NCI-H2171 (cell line): ENCODE data around the gene AKR1E2.
A peak's percentile ranks its signal among the peaks of the same experiment; 100 is the strongest.

Source experiments
- DNase-seq: peaks from one replicate; lab custom pipeline; 2025; lab: John Stamatoyannopoulos, UW

AKR1E2 gene

DNA sequence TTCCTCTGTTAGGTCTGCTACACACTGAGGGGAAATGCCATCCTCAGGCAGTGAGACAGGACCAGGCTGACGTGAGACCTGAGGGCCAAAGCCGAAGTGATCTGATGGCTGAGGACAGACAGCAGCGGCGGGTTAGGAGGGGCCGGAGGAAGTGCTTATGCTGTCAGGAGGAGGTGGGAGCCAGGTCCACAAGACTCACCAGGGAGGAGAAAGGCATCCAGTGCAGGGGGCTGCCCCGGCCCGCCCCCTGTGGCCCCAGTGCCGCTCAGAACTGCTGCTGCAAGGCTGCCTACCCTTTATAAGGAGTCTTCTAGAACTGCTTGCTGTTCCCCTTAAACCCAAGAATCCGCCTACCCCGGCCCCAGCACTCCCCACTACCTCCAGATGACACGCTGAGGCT, 19.8 kb downstream of the AKR1E2 start:
- DNase-seq, result no peak

DNA sequence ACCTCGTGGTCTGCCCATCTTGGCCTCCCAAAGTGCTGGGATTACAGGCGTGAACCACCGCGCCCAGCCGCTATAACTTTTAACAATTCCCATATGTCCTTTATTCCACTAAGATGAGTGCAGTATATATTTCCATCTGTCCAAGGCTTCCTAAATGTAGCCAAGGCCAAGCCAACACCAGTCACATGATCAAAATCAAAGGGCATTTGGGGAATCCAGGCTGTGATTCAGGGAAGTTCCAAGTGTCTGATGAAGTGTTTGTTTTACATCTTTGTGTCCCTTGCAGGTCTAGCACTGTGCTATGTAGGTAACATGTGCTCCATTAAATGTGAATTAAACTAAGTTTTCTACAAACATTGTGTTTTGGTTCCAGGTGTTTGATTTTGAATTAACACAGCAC, 20.8 kb downstream of the AKR1E2 start:
- no peak for DNase-seq

DNA sequence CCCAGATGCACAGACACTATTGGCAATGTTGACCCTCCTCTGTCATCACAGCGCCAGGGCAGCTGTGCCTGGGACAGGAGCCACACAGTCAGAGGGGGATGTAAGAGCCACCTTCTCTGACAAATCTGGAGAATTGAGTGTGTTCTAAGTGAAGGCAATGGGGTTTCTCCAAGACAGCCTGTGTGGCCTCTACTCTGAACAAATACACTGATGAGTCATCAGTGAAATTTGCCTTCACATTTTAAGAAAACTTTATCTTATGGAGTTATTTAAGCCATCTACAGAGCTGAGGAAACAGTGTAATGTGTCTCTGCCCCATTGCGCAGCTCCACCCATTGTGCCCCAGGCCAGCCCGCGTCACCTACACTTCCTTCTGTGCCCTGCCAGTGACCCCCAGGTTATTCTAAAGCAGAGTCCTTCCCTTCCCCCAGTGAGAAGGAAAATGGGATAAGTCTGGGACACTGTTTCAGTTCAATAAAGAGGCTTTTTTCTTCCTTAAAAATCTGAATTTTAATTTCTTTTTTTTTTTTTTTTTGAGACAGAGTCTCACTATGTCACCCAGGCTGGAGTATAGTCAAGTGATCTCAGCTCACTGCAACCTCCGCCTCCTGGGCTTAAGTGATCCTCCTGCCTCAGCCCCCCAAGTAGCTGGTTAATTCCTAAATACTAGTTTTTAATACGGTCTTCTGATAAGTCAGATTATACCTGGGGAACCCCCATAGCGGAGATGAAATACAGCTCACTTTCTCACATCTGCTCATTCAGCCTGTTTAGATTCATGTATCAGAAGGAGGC, 21.8 kb downstream of the AKR1E2 start:
- DNase-seq, result no peak

DNA sequence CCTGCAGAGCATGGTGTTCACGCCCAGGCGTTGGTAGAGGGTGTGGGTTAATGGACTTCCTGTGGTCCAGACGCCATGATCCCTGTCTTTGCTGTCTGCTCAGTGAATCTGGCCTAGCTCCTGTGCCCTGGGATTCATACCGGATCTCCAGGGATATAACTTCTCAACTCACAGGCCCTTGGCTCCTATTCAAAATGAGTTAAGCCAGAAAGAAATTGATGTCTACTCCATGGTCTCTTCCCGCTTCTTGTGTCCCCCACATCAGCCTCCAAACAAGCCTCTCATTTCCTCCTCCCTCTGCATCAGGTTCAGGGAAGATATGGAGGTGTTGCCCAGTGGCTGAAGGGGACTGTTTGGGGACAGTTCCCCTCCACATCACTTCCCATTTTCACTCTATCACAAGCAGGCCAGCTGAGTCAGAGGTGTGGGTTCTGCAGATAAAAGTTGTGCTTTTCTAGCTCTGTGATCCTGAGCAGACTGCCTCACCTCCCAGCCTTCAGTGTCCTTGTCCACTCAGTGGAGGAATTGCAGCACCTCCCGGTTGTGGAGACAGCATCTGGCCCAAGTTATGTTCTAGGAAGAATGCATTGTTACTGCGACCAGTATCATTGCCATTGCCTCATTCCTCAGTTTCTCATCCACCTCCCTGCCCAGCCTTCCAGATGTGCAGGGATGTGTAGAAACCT, 22.5 kb downstream of the AKR1E2 start:
- no peak for DNase-seq

DNA sequence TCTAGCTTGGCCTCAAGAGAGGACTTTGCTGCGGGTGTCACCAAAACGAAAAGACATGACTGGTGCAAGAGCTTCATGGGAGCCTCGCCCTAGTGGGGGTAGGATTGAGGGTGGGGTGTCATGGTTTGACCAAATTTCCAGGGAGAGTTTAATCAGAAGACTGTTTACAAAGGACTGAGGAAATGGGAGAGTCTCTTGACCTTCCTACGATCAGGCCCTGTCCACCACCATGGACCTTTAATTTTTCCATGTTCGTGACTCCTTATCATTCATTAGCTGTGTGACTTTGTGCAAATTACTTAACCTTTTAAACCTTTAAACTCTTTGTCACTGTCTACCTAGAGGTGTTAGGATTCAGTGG, 23.0 kb downstream of the AKR1E2 start:
- no peak for DNase-seq

DNA sequence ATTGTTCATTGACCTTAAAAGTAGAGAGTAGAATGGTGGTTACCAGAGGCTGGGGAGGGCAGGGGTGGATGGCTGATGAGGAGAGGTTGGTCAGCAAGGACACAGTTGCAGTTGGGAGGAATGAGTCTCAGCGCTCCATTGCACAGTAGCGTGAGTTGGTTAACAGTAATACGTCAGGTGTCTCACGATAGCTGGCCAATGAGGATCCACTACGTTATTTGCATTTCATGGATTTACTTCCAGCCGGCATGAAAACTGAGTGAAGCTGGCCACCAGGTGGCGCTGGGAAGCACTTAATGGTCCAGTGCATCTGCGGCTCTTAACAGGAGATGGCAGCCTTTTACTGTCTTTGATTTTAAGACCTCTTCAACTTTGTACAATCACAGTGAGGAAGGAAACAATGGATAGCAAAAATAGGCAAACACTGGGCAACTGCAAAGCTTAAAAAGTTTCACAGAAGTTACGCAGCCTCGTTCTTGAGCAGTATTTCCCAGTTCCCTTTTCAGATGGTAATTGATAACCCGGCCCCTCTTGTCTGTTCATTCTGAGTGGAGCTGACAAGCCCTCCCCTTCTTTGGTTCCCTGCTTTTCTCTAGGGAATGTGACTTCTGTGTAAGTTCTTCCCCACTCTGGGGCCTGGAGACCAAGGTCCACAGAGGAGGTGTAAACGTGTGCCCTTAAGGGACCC, 23.7 kb downstream of the AKR1E2 start:
- peak; percentile 73 for DNase-seq

DNA sequence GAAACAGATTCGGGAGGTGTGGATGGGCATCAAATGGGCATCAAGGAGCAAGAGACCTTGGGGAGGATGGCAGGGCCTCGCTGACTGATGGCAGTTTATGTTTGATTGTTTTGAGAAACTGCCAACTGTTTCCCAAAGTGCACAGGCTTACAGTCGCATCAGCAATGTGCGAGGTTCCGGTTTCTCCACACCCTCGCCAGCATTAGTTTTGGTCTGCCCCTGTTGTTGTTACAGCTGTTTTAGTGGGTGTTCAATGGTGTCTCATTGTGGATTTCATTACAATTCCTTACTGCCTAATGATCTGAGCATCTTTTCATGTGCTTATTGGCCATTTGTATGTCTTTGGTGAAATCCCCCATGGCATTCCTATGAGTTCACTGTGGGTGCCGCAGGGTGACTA, 24.4 kb downstream of the AKR1E2 start:
- DNase-seq, result no peak

DNA sequence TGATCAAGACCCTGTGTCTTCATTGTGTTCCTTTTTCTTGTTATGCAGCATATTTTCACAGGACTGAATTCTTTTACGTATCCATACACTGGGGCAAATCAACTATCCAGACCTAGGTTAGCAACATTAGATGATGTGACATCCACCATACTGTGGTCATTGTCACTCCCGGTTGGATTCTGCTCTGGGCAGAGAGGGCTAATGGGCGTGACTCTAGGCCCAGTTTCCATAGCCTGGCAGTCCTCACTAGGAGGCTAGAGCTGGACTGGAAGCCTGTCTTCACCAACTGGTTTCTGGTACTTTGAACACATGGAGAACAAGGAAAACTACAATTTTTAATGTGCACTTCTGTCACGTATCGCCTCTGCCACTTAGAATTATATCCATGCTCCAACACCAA, 25.2 kb downstream of the AKR1E2 start:
- no peak for DNase-seq

DNA sequence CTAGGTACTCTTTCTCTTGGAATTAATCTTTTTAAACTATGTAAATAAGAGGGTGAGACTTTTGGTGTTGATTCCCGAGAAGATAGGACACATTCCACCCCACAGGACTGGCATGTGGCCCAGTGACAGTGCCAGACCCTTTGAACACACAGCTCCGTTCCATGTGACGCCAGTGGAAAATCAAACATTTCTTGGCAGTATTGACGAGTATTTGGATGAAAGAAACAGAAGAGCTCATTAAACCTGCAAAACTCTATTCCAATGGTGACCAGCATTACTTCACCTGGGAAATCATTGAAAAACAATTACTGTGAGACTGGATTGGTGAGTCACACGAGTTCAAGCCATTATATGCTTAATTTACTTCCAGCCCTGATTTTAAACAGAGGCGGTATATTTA, 25.8 kb downstream of the AKR1E2 start:
- no peak for DNase-seq

DNA sequence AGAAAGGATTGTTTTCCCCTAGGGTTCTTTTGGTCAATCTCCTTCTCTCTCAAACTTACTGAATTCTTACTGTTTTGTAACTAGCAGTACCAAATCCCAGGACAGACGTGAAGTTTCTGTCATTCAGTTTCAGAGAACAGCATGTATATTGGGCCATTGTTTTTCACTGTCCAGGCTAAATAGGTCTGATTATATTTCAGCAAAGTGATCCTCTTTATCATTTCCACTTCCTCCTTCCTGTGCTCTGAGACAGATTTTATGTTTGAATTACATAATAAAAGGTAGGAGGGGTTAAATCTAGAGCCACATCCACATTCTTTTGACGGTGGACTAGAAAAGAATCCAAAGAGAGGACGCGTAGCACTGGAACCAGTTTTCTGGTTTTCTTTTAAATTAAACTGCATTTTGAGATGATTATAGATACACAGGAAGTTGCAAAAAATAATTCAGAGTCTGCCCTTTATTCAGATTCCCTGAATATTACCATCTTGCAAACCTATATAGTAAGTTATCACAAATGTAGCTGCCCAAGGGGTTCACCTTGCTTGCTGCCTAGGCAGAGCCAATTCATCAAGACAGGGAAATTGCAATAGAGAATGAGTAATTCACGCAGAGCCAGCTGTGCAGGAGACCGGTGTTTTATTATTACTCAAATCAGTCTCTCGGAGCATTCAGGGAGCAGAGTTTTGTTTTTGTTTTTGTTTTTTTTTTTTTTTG, 40.1 kb downstream of the AKR1E2 start:
- no peak for DNase-seq

DNA sequence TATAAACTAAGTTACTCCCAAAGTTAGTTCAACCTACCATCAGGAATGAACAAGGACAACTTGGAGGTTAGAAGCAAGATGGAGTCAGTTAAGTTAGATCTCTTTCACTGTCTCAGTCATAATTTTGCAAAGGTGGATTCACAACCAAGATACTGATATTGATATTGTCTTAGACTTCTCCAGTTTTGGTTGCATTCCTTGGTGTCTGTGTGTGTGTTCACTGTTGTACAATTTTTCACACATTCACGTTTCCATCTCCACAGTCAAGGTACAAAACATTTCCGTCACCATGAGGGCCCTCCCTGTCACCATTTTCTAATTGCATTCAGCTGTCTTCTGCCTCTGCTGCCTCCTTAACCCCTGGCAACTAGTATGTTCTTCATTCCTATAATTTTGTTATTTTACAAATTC, 41.1 kb downstream of the AKR1E2 start:
- no peak for DNase-seq

DNA sequence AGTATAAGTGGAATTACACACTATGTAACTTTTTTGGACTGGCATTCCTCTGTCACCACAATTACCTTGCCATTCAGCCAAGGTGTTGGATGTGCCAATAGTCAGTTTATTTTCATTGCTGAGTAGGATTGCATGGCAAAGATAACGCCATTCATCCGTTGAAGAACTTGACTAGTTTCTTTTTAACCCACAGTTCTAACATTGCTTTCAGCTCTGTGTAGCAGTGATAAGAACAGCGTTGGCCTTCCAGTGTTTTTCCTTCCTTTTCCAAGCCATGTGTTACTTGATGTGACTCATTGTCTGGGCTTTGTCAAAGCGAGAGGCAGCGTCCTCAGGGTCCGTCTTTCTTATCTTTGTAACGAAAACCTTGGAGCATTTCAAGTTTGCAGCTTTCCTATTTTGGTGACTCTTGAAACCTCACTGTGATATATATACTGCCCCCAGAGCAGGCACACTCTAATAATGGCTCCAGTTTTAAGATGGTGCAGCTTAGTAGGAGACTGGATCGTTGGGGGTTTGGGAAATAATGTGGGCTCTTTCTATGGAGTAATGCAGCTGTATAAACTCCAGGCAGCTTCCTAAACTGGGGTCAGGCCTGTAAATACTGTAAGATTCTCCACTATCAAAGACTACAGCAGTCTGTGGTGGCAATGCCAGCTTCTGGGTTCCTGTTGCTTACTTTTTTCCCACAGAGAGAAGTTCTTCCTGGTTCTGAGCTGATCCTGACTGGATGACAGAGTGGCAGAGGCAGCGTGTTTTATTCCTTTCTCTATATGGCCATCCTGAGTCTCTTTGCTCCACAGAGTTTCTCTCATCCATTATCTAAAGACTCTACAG, 41.7 kb downstream of the AKR1E2 start:
- no peak for DNase-seq

DNA sequence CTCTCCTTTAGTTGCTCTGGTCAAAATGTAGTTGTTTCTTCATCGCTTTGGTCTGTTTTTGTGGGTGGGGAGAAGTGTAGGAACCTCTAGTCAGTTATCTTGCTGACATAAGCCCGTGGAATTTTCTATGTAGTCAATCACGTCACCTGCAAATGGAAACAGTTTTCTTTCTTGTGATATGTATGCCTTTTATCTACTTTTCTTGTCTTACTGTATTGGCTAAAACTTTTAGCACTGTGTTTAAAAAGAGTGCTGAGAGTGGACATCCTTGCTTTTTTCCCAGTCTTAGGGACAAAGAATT, 42.3 kb downstream of the AKR1E2 start:
- no peak for DNase-seq

DNA sequence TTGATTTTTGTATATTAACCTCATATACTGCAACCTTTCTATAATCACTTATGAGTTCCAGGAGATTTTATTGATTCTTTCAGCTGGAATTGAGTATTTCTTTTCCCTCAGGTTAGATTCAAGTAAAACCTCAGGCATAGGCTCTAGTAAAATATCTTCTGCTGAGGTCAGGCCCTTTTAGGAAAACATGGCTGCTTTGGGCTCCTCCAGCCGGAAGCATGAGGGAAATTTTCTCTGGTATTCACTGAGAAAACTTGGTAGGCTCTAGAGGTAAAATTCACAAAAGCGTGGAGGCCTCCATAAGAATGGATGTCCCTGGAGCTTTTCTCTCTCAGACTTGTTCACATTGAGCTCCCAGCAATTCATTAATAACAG, 56.7 kb downstream of the AKR1E2 start:
- DNase-seq, result no peak

DNA sequence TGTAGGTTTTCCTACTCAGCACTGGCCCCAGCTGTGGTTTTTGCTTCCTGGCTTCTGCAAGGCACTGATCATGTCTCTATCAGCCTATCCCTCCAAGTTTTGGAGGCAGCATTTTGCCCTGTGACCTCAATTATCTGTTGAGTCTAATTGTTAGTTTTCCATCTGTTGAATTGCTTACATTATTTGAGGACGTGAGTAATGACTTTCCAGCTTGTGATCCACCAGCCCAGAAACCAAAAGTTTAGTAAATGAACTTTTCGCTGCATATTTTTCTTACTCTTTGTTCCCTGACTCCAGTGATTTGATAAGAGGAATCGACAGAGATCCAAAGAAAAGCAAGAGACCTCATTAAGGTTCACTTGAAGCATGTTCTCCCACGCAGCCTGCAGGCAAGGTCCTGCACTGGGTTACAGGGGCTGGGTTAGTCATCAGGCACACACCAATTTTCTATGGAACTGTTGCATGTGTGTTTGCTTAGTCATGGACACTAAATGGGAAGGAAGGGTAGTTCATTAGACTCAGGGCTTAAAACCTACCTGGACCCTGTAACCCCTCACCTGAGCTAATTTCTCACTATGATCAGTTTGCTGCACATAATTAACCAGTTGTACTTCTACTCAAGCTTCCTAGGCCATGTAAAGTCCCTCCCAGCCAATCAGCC, 57.2 kb downstream of the AKR1E2 start:
- DNase-seq, result no peak

DNA sequence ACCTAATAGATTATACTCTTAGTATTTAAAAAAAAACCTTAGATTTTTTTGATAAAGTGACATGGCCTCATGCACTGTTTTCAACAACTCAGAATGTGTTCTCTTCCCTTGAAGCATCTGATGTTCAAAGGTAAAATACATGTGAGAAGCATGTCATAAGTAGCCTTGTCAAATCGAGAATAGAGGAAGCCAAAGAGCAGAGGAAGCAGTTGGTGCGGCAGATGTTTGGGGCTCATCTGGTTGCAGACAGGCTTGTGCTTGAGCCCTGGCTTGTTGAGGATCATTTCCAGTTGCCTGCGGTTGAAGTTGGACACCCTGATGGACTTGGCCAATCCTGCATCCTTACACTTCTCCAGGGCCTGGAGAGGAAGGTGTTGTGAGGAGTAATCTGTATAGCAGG, 59.2 kb downstream of the AKR1E2 start:
- DNase-seq, result no peak

DNA sequence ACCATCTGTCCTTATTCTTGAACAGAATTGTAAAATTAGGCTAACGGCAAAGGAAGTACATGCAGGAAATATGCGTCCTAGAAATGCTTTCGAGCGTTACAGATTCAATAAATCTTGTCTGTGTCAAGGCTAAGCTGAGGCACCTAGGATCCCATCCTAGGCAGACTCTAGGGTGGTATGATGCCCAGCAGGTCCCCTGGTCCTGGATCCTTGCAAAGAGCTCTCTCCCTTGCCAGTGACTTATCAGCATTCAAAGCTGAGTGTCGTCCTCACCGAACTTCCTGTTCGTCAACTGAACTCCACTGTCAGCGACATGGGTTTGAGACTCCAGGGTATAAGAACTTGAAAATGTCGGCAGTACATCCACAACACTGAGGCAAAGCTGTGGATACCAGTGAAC, 61.5 kb downstream of the AKR1E2 start:
- no peak for DNase-seq

DNA sequence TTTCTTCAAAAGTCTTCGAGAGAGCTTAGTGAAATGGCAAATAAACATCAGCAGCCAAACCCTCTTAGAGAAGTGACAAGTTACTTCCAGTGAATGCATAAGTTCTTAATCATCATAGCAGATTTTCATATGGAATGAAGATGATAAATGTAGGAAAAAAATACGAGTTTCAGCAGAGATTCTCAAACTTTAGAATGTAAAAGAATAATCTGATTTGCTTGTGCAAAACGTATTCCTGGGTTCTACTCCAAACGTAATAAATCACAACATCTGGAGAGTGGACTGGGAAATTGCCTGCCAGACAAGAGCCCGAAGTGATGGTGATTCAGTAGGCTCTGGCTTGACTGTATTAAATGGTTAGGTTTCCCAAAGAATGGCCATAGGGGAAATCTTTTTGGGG, 62.2 kb downstream of the AKR1E2 start:
- no peak for DNase-seq

DNA sequence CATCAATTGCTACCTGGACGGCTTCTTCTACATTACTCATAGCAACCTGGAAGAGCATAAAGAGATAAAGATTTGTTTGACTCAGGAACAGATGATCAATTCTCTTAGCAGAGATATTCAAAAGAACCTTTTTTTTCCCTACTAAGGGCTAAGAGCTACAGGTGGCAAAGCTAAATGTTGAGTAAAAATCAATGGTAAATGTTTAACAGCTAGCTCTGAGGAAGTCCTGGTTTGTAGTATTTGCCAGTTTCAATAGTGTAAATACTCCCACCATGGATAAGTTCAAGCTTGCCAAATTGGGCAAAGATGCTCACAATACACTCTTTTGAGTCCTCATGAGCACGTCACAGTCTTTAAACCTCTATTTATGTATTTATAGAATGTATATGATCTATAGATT, 64.0 kb downstream of the AKR1E2 start:
- DNase-seq, result no peak

DNA sequence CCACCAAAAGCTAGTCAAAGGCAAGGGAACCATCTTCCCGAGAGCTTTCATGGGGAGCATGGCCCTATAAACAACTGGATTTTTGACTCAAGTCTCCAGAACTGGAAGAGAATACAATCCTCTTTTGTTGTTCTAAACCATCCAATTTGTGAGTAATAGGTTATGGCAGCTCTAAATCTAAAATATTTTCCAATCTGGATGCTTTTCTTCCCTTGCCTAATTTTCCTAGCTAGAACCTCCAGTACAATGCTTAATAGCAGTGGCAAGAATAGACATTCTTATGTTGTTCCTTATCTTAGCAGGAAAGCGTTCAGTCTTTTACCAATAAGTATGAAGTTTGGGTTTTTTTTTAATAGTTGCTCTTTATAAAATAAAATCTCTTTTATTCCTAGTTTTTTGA, 66.7 kb downstream of the AKR1E2 start:
- DNase-seq, result no peak

DNA sequence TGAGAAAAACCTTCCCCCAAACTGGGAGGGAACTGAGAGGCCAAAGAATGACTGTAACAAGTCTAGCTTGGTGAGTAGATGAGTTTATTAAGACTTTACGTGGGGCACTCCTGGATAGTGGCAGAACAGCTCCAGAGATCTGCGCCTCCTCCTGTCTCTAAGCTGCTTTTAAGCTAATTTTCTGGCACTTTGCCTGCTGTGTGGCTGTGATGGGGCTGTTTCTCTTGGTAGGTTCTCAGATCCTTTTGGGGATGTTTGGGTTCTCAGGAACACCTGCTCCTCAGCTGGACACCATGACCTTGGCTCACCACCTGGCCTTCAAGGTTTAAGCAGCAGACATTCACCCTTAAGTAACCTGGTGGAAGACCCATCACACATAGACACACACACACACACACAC, 68.3 kb downstream of the AKR1E2 start:
- no peak for DNase-seq
